ENCODE results near the gene BMPR1B.

Gene BMPR1B

GRCh38 chr4:94757192-94758140 lies at the start of gene BMPR1B:
TSS of gene BMPR1B (plus strand) at chr4:94757955. CDS start at chr4:95104425, 346,470 bp downstream.
- no peak for DNase-seq

DNA sequence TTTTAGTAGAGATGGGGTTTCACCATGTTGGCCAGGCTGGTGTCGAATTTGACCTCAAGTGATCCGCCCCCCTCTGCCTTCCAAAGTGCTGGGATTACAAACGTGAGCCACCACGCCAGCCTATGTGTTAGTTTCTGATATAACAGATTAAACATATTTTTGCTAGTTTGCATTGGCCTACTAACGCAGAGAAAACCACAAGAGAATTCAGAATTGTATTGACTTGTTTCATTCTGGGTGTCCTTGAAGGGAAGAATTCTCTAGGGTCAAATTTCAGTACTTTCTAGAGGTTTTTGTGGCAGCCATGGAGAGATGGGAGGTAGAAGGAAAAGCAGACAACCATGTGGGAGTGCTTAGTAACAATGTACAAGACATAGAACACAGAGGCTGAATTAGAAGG lies 46.1 kb upstream of the BMPR1B start:
- DNase-seq = no peak

DNA sequence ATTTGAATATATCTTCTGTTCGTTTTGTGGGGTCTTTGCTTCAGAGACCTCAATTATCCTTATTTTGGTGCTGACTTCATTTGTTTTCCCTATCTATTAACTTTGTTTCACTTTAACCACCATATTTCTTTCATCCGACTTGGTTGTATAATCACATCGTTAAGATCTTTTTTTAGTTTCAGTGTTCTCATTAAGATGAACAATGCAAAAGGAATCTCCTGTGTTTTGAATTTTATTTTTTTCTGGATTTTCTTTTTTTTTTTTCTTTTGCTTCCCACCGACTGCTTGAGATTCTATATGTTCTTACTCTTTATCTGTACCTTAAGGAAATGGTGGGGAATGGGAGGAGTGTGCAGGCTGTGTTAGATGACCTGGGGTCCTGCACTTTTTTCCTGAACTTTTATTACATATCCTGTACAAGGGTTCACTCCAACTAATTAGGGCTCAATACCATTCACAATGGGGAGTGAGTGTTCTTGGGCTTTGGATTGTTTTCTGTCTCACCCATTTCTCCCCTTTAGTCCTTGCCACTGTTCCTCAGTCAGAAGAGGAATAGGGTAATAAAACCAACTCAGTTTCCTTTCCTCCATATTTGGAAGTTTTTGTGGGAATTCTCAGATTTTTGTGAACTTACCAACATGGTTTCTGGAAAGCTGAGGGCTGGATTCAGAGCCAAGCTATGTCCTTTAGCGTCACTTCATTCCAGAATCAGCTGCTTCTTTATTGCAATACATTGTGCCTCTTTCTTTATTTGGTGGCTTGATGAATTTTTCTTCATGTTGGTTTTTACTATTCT lies 43.2 kb upstream of the BMPR1B start:
- DNase-seq = no peak

DNA sequence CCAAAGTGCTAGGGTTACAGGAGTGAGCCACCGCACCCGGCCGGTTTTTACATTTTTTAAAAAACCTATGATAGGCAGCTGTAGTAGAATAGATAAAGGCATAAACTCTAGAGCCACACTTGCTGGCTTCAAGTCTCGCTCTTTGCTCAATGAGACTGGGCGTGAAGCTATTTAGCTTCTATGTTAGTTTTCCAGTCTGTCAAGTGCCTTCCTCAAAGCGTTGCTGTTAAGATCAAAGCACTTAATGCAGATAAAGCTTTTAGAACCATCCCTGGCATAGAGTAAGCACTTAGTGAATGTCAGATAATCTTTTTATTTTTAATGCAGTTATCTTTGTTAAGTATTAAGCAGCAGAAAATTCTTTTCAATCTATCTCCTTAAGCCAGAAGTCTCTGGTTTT lies 42.0 kb upstream of the BMPR1B start:
- no peak for DNase-seq

DNA sequence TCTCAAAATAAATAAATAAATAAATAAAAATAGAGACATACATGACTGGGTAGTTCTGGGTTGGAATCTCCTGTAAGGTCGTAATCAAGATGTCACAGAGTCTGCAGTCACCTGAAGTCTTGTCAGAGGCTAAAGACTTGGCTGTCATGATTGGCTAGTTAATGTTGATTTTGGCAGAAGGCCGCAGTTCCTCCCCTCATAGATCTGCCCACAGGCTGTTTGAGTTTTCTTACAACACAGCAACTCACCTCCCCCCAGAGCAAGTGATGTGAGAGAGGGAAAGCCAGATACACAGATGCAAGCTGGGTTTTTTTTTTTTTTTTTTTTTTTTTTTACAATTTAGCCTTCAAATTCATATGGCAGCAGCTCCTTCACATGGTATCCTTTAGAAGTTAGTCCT lies 36.4 kb upstream of the BMPR1B start:
- DNase-seq = no peak

DNA sequence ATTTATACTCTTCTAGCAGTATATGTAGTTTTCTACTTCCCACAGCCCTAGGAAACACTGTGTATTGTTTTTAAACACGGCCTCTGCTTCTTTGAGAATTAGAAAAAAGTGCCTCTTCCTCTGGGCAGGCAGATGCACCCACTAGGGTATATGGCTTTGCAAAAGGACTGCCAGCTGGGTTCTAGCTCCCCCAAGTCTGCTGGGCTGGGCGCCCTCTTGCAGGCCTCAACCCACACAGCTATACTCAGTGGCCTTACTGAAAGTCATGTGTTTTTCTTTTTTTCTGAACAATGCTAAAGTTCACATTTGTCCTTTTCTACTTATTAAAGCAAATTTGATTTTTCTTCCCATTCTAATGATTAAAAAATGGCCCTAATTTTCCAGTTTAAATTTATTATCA lies 35.5 kb upstream of the BMPR1B start:
- no peak for DNase-seq

DNA sequence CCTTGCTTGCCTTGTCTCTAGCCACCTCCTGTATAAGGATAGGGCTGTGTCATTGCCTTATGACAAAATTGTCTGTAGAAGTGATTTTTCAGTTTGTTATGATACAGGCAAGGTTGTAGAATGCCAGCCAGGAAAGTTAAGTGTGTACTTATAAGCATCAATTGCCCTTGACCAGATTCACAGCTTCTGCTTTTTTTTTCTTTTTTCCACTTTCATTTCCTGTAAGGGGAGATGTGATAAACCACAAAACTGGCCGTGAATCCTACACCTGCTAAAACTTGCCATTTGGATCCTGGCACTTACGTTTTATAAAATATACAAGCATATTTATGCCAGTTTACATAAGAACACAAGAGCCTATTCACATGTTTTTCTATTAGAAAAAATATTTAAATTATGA lies 35.0 kb upstream of the BMPR1B start:
- DNase-seq = no peak

DNA sequence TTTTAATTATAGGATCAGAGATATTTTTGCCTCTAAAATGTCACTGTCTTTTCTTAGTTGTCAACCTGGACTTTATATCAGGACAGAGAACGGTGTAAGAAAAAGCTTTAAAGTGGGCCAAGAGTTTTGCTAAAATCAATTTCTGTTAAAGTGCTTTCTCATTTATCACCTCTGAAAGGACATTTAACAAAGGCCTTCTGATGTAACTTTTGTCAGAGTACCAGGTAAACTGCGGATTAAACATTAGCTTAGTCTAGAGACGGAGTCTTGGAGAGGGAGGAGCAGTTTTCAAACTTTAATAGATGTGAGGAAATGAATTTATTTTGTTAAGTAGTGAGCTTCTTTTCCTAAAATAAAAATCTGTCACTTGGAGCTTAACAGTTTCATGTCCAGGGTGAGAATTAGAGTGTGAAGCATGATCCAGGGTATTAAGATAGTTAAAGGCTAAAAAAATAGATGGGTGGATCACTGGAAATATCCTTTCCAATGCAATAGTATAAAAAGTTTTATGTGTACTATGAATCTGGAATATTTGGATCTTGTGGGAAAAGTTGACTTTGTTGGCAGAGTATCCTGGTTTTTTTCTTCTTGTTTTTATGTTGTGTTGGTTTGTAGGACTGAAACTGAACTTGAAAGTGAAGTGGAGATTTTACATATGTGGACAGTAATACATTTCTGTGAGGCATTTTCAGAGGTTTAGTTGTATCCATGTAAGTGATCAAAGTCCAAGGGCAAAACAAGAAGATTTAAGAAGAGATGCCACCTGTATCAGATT lies 33.6 kb upstream of the BMPR1B start:
- no peak for DNase-seq

DNA sequence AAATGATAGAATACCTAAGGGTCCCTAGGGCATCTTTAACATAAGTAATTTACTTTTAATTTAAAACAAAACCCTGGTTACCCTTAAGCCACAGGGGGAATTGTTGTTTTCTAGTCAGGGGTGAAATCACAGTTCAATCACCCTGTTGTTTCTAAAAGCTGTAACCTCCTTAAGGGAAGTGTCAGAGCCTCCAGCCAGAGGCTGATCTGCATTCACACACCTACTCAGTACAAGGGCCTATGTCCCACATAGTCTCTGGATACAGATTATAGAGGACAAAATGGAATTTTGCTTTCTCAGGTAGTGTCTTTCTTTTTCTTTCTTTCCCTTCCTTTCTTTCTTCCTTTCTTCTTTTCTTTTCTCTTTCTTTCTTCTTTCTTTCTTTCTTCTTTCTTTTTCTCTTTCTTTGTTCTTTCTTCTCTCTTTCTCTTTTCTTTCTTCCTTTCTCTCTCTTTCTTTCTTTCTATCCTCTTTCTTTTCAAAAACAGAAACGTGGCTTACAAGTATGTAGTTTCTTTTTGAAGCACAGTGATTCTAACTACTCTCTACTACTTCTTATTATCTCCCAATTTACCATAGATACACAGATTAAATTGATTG lies 31.1 kb upstream of the BMPR1B start:
- DNase-seq = no peak

GRCh38 chr4:94728056-94728766 lies 29.5 kb upstream of the BMPR1B start:
- no peak for DNase-seq

GRCh38 chr4:94732358-94732698 lies 25.4 kb upstream of the BMPR1B start:
- no peak for DNase-seq

DNA sequence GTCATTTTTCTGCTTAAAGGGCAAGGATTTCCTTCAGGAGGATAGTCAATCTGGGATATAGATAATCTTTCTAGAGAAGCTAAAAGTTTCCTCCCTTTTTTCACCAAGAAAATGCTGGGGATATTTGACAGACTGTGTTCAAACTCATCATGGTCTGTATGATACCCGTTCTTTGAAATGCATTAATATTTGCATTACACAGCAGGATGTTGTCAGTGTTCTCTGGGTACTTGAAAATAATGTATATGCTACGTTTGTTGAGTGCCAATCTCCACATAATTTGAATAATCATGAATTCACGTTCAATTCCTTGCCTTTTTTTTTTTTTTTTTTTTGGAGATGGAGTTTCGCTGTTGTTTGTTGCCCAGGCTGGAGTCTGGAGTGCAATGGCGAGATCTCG lies 18.0 kb upstream of the BMPR1B start:
- no peak for DNase-seq

- no peak for DNase-seq
These were observed 16.5 kb upstream of the BMPR1B start for GRCh38 chr4:94741304-94741703.

GRCh38 chr4:94743838-94744237 lies 13.9 kb upstream of the BMPR1B start:
- DNase-seq = no peak

- no peak for DNase-seq
These were observed 12.9 kb upstream of the BMPR1B start for GRCh38 chr4:94744850-94745249.

GRCh38 chr4:94746746-94747145 lies 11.0 kb upstream of the BMPR1B start:
- DNase-seq = no peak

DNA sequence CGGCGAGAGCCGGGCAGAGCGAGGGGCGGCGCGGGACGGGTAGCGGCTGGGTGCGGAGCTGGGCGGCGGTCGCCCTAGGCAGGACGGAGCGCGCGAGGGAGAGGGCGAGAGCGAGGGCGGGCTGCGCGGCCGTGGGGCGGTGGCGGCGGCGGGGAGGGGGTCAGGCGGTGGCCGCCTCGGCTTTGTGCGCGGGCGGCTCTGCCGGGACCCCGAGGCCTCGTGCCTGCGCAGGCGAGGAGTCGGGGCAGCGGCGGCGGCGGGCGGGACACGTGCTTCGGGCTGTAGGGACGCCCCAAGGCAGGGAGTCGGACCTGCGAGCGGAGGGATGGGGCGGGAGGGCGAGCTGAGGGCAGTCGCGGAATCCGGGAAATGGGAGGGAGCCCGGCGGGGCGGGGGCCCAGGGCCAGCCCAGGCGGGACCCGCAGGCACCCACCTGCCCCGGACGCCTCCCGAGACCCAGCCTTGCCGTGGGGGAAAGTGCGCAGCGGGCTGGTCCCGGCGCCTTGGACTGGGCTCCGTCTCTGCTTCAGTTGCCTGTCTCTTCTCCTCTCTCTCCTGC lies 465 bp downstream of the BMPR1B start:
- DNase-seq = no peak

GRCh38 chr4:94758700-94759399 lies 1.1 kb downstream of the BMPR1B start:
- DNase-seq = no peak

- DNase-seq = no peak
These were observed 2.0 kb downstream of the BMPR1B start for GRCh38 chr4:94759767-94760211.

GRCh38 chr4:94762326-94762725 lies 4.6 kb downstream of the BMPR1B start:
- no peak for DNase-seq

DNA sequence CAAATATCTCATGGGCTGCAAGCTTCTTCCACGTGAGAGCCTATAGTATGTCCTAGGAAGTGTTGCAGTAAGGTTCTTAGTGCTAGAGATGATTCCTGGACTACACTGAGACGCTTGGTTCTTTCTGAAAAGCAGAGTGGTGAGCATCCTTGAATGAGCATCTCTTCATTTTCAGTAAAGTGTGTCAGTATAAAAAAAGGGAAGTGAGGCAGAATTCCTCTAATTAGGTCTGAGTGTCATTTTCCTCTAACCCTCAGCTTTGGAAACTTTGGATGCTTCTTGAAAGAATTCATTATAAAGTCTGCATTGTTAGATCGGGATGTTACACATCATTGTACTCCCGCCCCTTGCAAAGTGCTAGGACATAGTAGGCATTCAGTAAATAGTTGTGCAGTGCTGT lies 5.2 kb downstream of the BMPR1B start:
- no peak for DNase-seq
